Iris pigment epithelial cell (primary cell): ENCODE measurements around the gene UBE2E2.

ENCODE experiments used
- DNase-seq: peaks from one replicate; pipeline ENCODE4 v3.0.0-alpha.2; 2011; ENCODE audit warnings: low read depth

UBE2E2 gene

GRCh38 chr3:23620638-23621015 lies 417.5 kb downstream of the UBE2E2 start:
- no peak for DNase-seq

- peak; percentile 59 for DNase-seq
These were observed 420.7 kb downstream of the UBE2E2 start for GRCh38 chr3:23623844-23624243.

DNA sequence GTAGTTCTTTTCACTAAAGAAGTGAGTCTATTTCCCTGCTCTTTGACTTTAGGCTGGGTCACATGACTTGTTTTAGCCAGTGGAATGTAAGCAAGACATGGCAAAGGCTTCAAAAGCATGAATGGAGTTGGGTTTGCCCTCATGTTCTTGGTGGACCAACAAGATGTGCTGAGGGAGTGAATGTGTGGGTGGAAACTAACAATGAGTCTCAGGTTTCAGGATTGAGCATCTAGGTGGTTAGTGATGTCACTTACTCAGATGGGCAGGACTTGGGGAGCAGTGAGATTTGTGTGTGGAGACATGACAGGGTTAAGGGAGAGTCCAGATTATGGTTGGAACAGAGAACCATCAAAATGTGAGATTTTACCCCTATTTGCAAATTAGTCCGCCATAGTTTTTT lies 421.2 kb downstream of the UBE2E2 start:
- DNase-seq: peak; percentile 31

DNA sequence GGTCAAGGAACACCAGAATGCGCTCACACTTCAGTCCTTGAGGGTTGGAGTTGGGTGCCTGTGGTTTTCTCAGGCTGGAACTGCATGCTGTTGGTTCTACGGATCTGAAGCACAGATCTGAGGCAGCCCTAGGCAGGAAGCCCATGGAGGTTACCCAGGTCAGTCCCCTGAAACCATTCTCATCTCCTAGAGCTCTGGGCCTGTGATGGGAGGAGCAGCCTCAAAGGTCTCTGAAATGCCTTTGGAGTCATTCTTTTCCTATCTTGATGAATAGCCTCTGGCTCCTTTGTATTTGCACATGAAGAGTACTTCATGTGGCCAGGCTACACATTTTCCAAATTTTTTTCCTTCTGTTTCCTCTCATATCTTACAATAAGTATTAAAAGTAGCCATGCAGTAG lies 423.3 kb downstream of the UBE2E2 start:
- DNase-seq: no peak

- DNase-seq: peak; percentile 57
These were observed 426.2 kb downstream of the UBE2E2 start for GRCh38 chr3:23629181-23629894.

- no peak for DNase-seq
These were observed 430.3 kb downstream of the UBE2E2 start for GRCh38 chr3:23633261-23633960.

DNA sequence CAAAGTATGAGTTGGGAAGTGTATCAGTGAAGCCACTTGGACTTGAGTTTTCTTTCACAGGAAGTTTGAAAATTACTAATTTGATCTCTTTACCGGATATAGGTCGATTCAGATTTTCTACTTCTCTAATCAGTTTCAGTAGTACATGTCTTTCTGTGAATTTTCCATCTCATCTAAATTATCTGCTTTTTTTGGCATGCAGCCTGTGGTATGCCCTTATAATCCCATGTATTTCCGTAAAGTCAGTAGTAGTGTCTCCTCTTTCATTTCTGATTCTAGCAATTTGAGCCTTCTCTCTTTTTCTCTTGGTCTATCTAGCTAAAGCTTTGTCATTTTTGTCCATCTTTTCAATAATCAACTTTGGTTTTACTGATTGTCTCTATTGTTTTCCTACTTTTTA lies 434.2 kb downstream of the UBE2E2 start:
- DNase-seq: no peak

- DNase-seq: peak; percentile 36
These were observed 437.5 kb downstream of the UBE2E2 start for GRCh38 chr3:23640471-23641146.
